GM12873 (cell line): ENCODE measurements around the gene SLC22A4.
A peak's percentile ranks its signal among the peaks of the same experiment; 100 is the strongest.

Experiments
- CTCF ChIP-seq: IDR thresholded peaks from 2 replicates; pipeline ENCODE4 v1.5.1; 2012; ENCODE audit warnings: low read depth, mild to moderate bottlenecking, moderate library complexity, low read length, control low read depth; ENCODE audit not compliant: insufficient read depth; ENCODE audit errors: missing control alignments

The SLC22A4 gene

GRCh38 chr5:132380741-132381140, 86.5 kb downstream of the SLC22A4 start:
- TF ChIP-seq CTCF = no peak

- TF ChIP-seq CTCF = no peak
Observed at GRCh38 chr5:132381614-132382013, 87.4 kb downstream of the SLC22A4 start.

DNA sequence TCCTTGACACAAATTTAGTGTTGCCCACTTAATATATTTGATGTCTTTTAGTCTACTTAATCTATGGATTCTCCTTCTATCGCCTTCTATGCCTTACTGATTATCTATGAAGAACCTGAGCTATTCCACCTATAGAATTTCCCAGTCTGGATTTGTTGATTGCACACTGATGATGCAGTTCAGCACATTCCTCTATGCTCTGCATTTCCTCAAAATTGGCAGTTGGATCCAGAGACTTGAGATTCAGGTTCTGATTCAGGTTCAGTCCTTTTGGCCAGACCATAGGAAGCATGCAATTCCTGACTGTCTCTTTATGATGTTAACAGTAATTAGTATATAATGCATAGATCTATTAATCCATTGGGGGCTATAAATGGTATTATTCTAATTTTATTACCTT, 89.1 kb downstream of the SLC22A4 start:
- TF ChIP-seq CTCF = no peak

DNA sequence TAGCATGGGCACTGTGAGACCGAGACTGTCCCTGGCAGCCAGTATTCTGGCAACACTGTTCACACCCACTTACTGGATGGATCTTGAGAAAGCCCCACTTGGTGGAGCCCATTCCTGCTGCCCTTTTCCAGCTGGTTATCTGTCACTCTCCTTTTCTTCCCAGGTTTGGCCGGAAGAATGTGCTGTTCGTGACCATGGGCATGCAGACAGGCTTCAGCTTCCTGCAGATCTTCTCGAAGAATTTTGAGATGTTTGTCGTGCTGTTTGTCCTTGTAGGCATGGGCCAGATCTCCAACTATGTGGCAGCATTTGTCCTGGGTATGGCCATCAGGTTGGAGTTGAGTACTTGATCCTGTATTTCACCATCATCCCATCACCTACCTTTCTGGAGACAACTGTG, 89.8 kb downstream of the SLC22A4 start:
- TF ChIP-seq CTCF = no peak

- no peak for TF ChIP-seq CTCF
Observed at GRCh38 chr5:132384506-132385050, 90.4 kb downstream of the SLC22A4 start.

- TF ChIP-seq CTCF = peak; percentile 81
Observed at GRCh38 chr5:132385326-132386105, 91.3 kb downstream of the SLC22A4 start.

GRCh38 chr5:132386644-132387286, 92.6 kb downstream of the SLC22A4 start:
- TF ChIP-seq CTCF = peak; percentile 97
